Loucy (cell line): ENCODE results near the gene KCNH8.

Experiments used
- H2AFZ ChIP-seq: fragments of 200-600 bp; sonication (generic); 2 replicates; pipeline ENCODE4 v1.6.0; 2016; ENCODE audit warnings: antibody characterized with exemption, mild to moderate bottlenecking, low read length, moderate library complexity
- H3F3A ChIP-seq: fragments of 200-600 bp; 2 replicates; pipeline ENCODE4 v1.6.0; 2016; ENCODE audit warnings: antibody characterized with exemption, low read depth, mild to moderate bottlenecking
- H3K27me3 ChIP-seq: fragments of 200-600 bp; sonication (generic); 2 replicates; pipeline ENCODE4 v1.6.1; 2014; ENCODE audit warnings: low read length, mild to moderate bottlenecking; ENCODE audit not compliant: insufficient read depth, poor library complexity, severe bottlenecking
- H3K36me3 ChIP-seq: fragments of 200-600 bp; sonication (generic); 2 replicates; pipeline ENCODE4 v1.6.1; 2016; ENCODE audit warnings: low read length; ENCODE audit not compliant: insufficient read depth
- H3K4me1 ChIP-seq: fragments of 200-600 bp; sonication (generic); 2 replicates; pipeline ENCODE4 v1.5.1; 2014; ENCODE audit warnings: low read length, mild to moderate bottlenecking; ENCODE audit not compliant: insufficient read depth, poor library complexity, severe bottlenecking
- H3K4me2 ChIP-seq: fragments of 200-600 bp; sonication (generic); 2 replicates; pipeline ENCODE4 v1.6.0; 2014; ENCODE audit warnings: antibody characterized with exemption, low read length, low read depth, mild to moderate bottlenecking; ENCODE audit not compliant: poor library complexity, severe bottlenecking
- H3K4me3 ChIP-seq: fragments of 200-600 bp; sonication (generic); 2 replicates; pipeline ENCODE4 v1.5.1; 2014; ENCODE audit warnings: low read length, mild to moderate bottlenecking, mixed read lengths; ENCODE audit not compliant: poor library complexity, severe bottlenecking
- H3K79me2 ChIP-seq: fragments of 200-600 bp; sonication (generic); 2 replicates; pipeline ENCODE4 v1.6.1; 2014; ENCODE audit warnings: low read length; ENCODE audit not compliant: insufficient read depth
- H3K9ac ChIP-seq: fragments of 200-600 bp; sonication (generic); 2 replicates; pipeline ENCODE4 v1.6.0; 2014; ENCODE audit warnings: mild to moderate bottlenecking, low read depth, low read length, moderate library complexity; ENCODE audit not compliant: poor library complexity, severe bottlenecking
- H3K9me2 ChIP-seq: fragments of 200-600 bp; sonication (generic); replicated peaks from 2 replicates; pipeline ENCODE4 v1.6.1; 2016; ENCODE audit warnings: low read depth, low read length, mixed read lengths
- H3K9me3 ChIP-seq: fragments of 200-600 bp; sonication (generic); 2 replicates; pipeline ENCODE4 v1.6.1; 2014; ENCODE audit warnings: mild to moderate bottlenecking, antibody characterized with exemption, low read length, low read depth; ENCODE audit not compliant: insufficient read depth
- H4K20me1 ChIP-seq: fragments of 200-600 bp; sonication (generic); 2 replicates; pipeline ENCODE4 v1.6.0; 2014; ENCODE audit warnings: antibody characterized with exemption, low read length, mild to moderate bottlenecking; ENCODE audit not compliant: insufficient read depth, poor library complexity, severe bottlenecking
- CTCF ChIP-seq: fragments of 200-600 bp; sonication (generic); conservative IDR thresholded peaks from 2 replicates; pipeline ENCODE4 v1.5.1; 2014; ENCODE audit warnings: mild to moderate bottlenecking, antibody characterized with exemption, low read length
- EZH2phosphoT487 ChIP-seq: fragments of 200-600 bp; IDR thresholded peaks from 2 replicates; pipeline ENCODE4 v1.6.1; 2018; ENCODE audit warnings: antibody characterized with exemption, mild to moderate bottlenecking, moderate library complexity, borderline replicate concordance

The KCNH8 gene

DNA sequence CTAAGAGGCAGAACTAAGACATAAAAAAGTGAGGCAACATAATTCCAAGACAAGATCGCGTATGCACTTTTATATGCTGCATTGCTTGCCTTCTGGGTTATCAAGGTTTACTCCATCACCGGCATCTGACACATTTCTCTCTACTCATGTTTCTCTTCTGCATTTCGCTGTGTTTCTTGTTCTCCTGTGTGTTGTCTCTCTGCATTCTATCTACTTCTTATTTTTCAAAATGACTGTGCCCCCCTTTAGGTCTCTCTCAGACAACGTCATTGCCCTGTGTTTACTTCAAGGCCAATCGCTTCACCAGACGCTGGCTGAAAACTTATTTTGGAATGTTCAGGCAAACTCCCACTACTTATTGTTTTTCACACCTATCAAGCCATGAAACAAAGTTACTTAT, 280.4 kb downstream of the KCNH8 start:
- Histone ChIP-seq H3K4me1 (peaks cover 13% of the 10 kb centered on the region), H3K79me2 (no peaks in the 10 kb centered on the region), H3F3A (no peaks in the 10 kb centered on the region), H3K9ac (no peak overlapping the region), H4K20me1 (no peaks in the 10 kb centered on the region), H3K9me3 (no peaks in the 10 kb centered on the region), H3K27me3 (no peaks in the 10 kb centered on the region), H3K36me3 (no peaks in the 10 kb centered on the region), H2AFZ (no peak overlapping the region), H3K4me2 (no peak overlapping the region), H3K4me3 (no peak overlapping the region), H3K9me2 (no peaks in the 10 kb centered on the region)
- TF ChIP-seq EZH2phosphoT487 (no peak), CTCF (no peak)

GRCh38 chr3:19432669-19433068, 284.4 kb downstream of the KCNH8 start:
- no peak overlapping the region for H3K4me3 ChIP-seq
- H3K9me3 ChIP-seq, result no peaks in the 10 kb centered on the region
- TF ChIP-seq EZH2phosphoT487 (no peak), CTCF (no peak)
- no peaks in the 10 kb centered on the region for H3K79me2 ChIP-seq
- H3K9ac ChIP-seq, result no peak overlapping the region
- H3K36me3 ChIP-seq, result no peaks in the 10 kb centered on the region
- H3K9me2 ChIP-seq, result no peaks in the 10 kb centered on the region
- no peaks in the 10 kb centered on the region for H4K20me1 ChIP-seq
- no peak overlapping the region for H3K4me2 ChIP-seq
- H3K4me1 ChIP-seq, result no peaks in the 10 kb centered on the region
- H3F3A ChIP-seq, result no peaks in the 10 kb centered on the region
- no peak overlapping the region for H2AFZ ChIP-seq
- H3K27me3 ChIP-seq, result no peaks in the 10 kb centered on the region

DNA sequence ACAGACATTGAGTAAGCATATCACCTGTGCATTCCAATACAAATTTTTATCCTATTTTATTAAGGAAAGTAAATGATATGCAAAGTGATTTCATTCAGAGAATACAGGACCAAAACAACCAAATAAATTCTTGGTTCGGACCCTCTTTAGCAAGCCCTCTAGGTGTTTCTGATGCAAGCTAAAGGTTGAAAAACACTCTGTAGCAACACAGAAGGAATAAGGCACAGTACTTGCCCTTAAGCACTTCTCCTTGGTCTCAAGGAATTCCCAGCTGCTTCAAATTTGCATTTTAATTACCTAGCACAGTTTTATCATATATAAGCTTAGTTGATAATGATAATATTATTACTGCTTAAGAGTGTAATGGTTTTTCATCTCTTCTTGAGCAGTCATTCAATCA, 288.4 kb downstream of the KCNH8 start:
- Histone ChIP-seq H3K4me2 (no peak overlapping the region), H3K27me3 (no peaks in the 10 kb centered on the region), H3K36me3 (no peaks in the 10 kb centered on the region), H3K9ac (no peak overlapping the region), H3K4me1 (no peaks in the 10 kb centered on the region), H3K9me2 (no peaks in the 10 kb centered on the region), H3K79me2 (no peaks in the 10 kb centered on the region), H3K9me3 (no peaks in the 10 kb centered on the region), H3K4me3 (no peak overlapping the region), H2AFZ (no peak overlapping the region), H3F3A (no peaks in the 10 kb centered on the region), H4K20me1 (no peaks in the 10 kb centered on the region)
- no peak for TF ChIP-seq CTCF
- no peak for TF ChIP-seq EZH2phosphoT487
